ENCODE data around the gene COX10.

GRCh38 chr17:14156689-14157088, 87.4 kb downstream of the COX10 start:
- TF ChIP-seq POLR2AphosphoS5 (IDR thresholded peaks at IDR 0.05) = no peak
- TF ChIP-seq CTCF (IDR thresholded peaks at IDR 0.05) = no peak
- TF ChIP-seq POLR2A (IDR thresholded peaks at IDR 0.05) = no peak
- no peak for TF ChIP-seq EP300 (IDR thresholded peaks at IDR 0.05)
